Heart left ventricle (tissue), 13 donors: Measurements from ENCODE around the gene LRRC70.

Experiments
- CTCF ChIP-seq, 12 donors: fragments of 200-600 bp; sonication (generic) in 4 of 12; IDR thresholded peaks; one replicate each; pipeline versions ENCODE4 v1.5.0 to v1.8.0; 2018 to 2022; ENCODE audit warnings: antibody characterized with exemption in 12 of 12, mild to moderate bottlenecking in 5 of 12
- POLR2A ChIP-seq, 2 donors: fragments of 450-650 bp; IDR thresholded peaks; one replicate each; pipeline ENCODE4 v1.6.1; 2017; ENCODE audit warnings: antibody characterized with exemption in 2 of 2, mild to moderate bottlenecking in 2 of 2, moderate library complexity in 2 of 2
- donor health status: ischemic (EF 13 %, LVEDD 7.1; RV severe dilation, severe dysfunction).
- donor health status: DM: no; HTN: yes; CAD: no.
- donor health status: DM: no; HTN: no; CAD: no.
- donor health status: ischemic (EF 25% LVEDD 6.9; RV normal size, moderate dysfunction).
- donor health status: ischemic (EF 25% LVEDD 5.7; RV mildly dilated, moderate dysfunction).
- donor health status: ischemic (EF 35%, LVEDD 5.7; RV mildly dilated, moderate dysfunction).
- donor health status: nonischemic (EF 11% LVEDD 7.7; RV severe dilation, severe dysfunction).
- donor health status: DM: yes; HTN: yes; CAD: no.
- donor health status: PGD.
- donor health status: ischemic (EF 29% LVEDD 5.4; RV normal size, mild dysfunction).
- donor health status: nonischemic (EF 23%, LVEDD 6.1; RV moderate dilation, normal function).

GRCh38 chr5:62569470-62569869 is 9.1 kb upstream of the LRRC70 start:
- no peak for TF ChIP-seq CTCF (IDR thresholded peaks at IDR 0.05)
- no peak for TF ChIP-seq POLR2A (IDR thresholded peaks at IDR 0.05)
